Stimulated activated CD8-positive, alpha-beta memory T cell treated with anti-CD3 and anti-CD28 coated beads, Interleukin-4, amount 100 ng/mL, for 4 hours (primary cell): ENCODE data around the gene HOXD12.

Experiments
- DNase-seq, 2 donors: peaks; one replicate each; pipeline ENCODE4 v3.0.0-alpha.2; 2020; ENCODE audit warnings: low read depth in 2 of 2, low spot score in 1 of 2

The HOXD12 gene

DNA sequence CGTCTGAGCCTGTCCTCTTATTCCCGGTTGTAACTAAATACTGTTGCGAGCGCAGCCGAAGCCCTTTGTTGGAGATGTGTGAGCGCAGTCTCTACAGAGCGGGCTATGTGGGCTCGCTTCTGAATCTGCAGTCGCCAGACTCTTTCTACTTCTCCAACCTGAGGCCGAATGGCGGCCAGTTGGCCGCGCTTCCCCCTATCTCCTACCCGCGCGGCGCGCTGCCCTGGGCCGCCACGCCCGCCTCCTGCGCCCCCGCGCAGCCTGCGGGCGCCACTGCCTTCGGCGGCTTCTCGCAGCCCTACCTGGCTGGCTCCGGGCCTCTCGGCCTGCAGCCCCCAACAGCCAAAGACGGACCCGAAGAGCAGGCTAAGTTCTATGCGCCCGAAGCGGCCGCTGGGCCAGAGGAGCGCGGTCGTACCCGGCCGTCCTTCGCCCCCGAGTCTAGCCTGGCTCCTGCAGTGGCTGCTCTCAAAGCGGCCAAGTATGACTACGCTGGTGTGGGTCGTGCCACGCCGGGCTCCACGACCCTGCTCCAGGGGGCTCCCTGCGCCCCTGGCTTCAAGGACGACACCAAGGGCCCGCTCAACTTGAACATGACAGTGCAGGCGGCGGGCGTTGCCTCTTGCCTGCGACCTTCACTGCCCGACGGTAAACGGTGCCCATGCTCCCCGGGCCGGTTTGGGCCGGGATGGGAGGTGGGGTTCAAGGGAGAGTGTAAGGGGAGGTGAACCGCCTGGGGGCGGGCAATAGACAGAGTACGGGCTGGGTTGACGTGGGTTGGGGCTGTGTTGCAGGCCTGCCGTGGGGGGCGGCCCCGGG, at the start of gene HOXD12:
Gene HOXD12 (plus strand): TSS at position 68 of the 819 bp plus-strand sequence. CDS start 7 bp downstream, at position 75.
- DNase-seq: no peak

- no peak for DNase-seq
Measured at GRCh38 chr2:176056406-176056805, 43.2 kb upstream of the HOXD12 start.

GRCh38 chr2:176063958-176064357, 35.6 kb upstream of the HOXD12 start:
- no peak for DNase-seq

GRCh38 chr2:176066645-176067588, 32.7 kb upstream of the HOXD12 start:
- DNase-seq: no peak

DNA sequence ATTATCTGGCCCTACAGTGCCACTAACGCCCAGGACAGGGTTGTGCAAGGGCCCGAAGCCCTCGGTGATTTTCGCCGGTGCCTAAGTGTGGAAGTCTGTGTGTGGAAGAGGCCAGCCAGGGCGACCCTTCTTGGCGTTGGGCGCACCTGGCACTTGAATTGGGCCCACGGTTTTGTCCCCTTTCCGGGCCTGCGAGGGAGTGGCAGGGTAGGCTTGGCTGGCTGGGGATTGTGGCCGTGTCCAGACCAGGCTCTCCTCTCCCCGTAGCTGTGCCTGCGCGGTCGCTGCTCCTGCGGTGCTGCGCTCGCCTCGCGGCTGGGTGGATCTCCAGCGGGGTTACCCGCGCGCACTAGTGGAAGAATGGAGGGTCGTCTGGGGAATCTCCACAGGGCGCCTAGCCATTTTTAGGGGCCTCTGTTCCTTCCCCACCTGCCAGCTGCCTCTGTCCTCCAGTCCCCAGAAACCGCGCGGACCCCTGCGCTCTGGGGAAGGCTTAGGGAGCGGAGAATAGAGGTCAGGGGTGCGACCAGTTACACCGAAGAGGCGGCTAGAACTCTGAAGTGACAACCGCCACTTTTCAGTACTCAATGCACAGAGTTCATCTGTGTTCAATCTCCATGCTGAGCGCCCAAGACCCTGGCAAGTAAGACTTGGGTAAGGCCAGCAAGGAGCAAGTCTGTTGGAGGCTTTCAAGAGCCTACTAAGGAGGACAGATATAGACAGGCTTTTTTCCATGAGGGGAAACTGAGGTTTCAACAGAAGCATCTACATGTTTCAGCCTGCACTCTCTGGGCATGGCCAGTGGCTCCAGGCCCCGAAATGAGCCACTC, 31.8 kb upstream of the HOXD12 start:
- no peak for DNase-seq

DNA sequence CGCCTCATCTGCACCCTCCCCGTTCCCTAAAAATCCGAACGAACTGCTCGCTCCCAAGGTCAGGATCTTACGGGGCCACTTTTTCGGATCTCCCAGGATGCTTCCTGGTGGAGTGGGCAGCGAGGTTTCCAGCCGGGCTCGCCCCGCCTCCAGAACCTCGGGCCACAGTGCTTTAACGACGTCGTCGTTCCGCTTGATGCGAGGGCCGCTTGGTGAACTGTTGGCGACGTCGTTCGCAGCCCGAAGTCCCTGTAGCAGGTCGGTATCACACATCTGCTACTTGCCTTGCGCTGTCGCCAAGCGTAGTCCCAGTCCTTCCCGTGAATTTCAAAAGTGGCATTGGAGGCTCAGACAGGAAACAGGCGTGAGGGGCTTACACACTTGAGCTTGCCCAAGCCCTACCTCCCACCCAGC, 31.2 kb upstream of the HOXD12 start:
- DNase-seq: no peak

DNA sequence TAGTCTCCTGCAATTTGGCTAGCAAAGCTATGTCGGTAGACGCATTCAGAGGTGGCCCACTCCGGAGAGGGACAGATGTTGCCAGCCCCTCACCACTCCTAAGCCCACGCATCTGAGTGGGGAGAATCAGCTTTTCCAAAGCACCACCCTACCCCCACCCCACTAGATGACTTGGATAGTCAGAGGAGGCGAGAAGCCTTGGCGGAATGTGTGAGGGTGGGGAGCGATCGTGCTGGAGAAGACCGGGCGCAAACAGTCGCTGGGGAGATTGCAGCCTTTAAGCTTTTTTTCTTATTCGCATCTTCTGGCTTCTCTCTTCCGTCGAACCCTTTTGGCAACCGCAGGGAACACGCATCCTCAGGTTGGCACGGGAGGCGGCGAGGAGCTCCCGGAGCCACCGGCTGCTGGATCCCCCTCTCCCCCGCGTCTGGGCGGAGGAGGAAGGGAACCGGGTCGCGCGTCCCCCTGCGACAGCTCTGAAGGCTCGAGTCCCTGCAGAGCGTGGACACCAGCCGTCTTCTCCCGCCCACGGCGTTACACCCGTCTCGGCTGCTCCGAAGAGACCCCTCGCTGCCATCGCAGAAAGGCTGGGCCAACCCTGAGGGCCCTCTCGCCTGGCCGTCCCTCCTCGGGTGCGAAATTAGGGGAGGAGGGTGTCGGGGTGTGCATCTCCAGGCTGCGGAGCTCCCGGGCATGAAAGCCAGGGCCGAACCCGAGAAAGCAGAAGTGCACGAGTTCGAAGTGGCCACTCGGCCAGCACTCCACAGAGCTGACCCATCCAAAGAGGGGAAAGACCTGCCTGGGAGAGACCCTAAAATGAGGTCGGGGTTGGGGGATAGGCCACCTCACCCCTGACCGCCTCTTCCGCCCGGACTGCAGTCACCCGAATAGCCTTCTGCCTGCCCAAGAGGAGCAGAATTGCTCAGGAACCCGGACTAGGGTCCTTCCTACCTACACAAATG, 28.0 kb upstream of the HOXD12 start:
- DNase-seq: no peak

- DNase-seq: no peak
Measured at GRCh38 chr2:176072292-176072669, 27.3 kb upstream of the HOXD12 start.

- no peak for DNase-seq
Measured at GRCh38 chr2:176072951-176073904, 26.4 kb upstream of the HOXD12 start.

- DNase-seq: no peak
Measured at GRCh38 chr2:176074919-176075425, 24.6 kb upstream of the HOXD12 start.

GRCh38 chr2:176075481-176075880, 24.1 kb upstream of the HOXD12 start:
- DNase-seq: no peak

GRCh38 chr2:176076063-176076462, 23.5 kb upstream of the HOXD12 start:
- DNase-seq: no peak

DNA sequence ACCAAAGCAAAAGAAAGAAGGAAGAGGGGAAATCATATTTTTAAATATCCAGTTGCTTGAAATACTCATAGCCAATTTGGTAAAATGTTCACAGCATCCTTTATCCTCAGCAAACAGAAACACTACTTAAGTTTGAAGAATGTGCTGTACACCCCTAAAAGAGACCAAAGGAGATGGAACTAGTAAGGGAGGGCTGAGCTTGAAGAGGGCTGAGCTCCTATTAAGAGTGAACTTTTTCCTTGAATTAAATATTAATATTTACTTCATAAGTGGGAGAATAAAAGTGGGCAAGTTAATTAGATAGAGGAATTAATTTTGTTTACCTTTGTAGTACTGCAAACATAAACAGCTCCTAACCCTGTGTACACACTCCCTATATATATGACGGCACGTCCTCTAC, 22.8 kb upstream of the HOXD12 start:
- DNase-seq: no peak

GRCh38 chr2:176078541-176079284, 20.9 kb upstream of the HOXD12 start:
- no peak for DNase-seq

GRCh38 chr2:176079285-176079830, 20.2 kb upstream of the HOXD12 start:
- no peak for DNase-seq

GRCh38 chr2:176079831-176080539, 19.6 kb upstream of the HOXD12 start:
- DNase-seq: no peak
